Skeletal muscle satellite cell (primary cell): ENCODE measurements around the gene MED10.

Source experiments
- H3K27me3 ChIP-seq: 2 replicates; pipeline ENCODE4 v1.7.0; 2013; ENCODE audit warnings: low read length; ENCODE audit not compliant: control insufficient read depth, insufficient read depth
- H3K36me3 ChIP-seq: 2 replicates; pipeline ENCODE4 v1.7.0; 2013; ENCODE audit warnings: mild to moderate bottlenecking, control low read depth, low read length; ENCODE audit not compliant: insufficient read depth
- H3K4me1 ChIP-seq: 2 replicates; pipeline ENCODE4 v1.7.0; 2013; ENCODE audit warnings: low read length; ENCODE audit not compliant: control insufficient read depth, insufficient read depth
- H3K4me2 ChIP-seq: 2 replicates; pipeline ENCODE4 v1.7.0; 2013; ENCODE audit warnings: mild to moderate bottlenecking, low read length
- H3K4me3 ChIP-seq: 2 replicates; pipeline ENCODE4 v1.7.0; 2013; ENCODE audit warnings: low read length
- H3K9ac ChIP-seq: 2 replicates; pipeline ENCODE4 v1.7.0; 2013; ENCODE audit warnings: mild to moderate bottlenecking, low read depth, low read length, moderate library complexity
- H3K9me3 ChIP-seq: replicated peaks from 2 replicates; pipeline ENCODE4 v1.7.0; 2013; ENCODE audit warnings: mild to moderate bottlenecking, control low read depth, low read length

The MED10 gene

DNA sequence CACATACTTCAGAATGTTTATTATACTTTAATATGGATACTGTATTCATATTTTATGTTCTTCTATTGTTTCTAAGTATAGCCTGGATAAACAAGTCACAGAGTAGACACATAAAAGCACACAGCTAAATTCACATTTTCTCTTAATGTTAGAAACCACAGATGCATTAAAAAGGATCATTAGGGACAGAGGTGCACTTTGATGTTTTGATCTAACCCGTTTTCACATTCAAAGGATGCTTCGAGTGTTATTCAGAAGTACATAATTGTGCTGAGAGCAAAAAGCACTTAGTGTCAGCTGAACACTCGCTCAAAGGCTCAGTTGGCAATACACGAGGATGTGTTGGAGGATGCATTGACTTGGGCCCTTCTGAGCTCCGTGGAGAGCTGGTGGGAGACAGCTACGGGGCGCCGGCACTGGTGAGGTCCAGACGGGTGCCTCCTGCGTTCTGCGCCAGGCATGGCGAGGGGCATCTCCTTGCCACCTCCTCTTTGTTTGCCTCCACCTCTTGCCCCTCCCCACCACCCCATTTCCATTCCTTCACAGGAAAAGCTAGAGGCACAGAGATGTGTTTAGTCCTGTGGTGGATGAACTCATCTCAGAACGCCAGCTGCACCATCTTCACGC, 35.5 kb downstream of the MED10 start:
- no peaks in the 10 kb centered on the region for H3K9me3 ChIP-seq
- no peaks in the 10 kb centered on the region for H3K27me3 ChIP-seq
- no peak overlapping the region for H3K4me2 ChIP-seq
- no peak overlapping the region for H3K4me3 ChIP-seq
- H3K4me1 ChIP-seq = no peaks in the 10 kb centered on the region
- no peaks in the 10 kb centered on the region for H3K36me3 ChIP-seq
- no peak overlapping the region for H3K9ac ChIP-seq

DNA sequence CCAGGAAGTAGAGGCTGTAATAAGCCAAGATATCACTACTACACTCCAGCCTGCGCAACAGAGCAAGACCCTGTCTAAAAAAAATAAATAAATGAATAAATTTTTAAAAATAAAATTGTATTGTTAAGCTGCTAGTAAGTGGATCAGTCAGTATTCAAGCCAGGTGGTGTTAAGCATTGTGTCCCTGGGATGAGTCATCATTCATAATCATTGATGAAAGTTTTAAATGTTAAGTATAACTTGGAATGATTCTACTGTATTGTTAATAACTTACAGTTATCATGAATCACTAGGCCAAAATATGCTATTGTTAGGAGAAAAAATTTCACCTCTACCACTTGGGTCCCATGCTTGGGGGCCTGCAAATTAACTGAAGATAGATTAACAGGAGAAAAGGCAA, 38.2 kb downstream of the MED10 start:
- Histone ChIP-seq H3K4me1 (no peaks in the 10 kb centered on the region), H3K4me3 (no peak overlapping the region), H3K27me3 (no peaks in the 10 kb centered on the region), H3K9me3 (no peaks in the 10 kb centered on the region), H3K4me2 (no peak overlapping the region), H3K9ac (no peak overlapping the region), H3K36me3 (no peaks in the 10 kb centered on the region)

DNA sequence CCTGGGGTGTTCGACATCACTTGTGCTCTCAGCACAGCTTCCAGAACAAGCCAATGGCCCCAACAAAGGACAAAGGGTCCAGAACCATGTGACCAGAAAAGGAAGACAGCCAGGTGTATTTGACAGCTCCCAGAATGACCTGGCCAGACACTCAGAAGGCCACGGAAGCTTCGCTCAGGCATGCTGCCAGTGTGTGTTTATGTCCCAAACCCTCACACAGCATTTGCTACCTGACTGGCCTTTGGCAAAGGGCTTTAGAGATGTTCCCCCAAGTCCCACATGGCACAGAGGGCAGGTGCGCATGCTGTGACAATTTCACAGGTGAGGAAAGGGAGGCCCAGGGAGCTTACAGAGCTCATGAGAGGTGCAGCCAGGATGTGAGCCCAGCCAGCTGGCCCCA, 39.5 kb downstream of the MED10 start:
- H3K4me2 ChIP-seq = no peak overlapping the region
- no peak overlapping the region for H3K4me3 ChIP-seq
- H3K9me3 ChIP-seq = no peaks in the 10 kb centered on the region
- no peaks in the 10 kb centered on the region for H3K27me3 ChIP-seq
- no peak overlapping the region for H3K9ac ChIP-seq
- H3K36me3 ChIP-seq = no peaks in the 10 kb centered on the region
- no peaks in the 10 kb centered on the region for H3K4me1 ChIP-seq

DNA sequence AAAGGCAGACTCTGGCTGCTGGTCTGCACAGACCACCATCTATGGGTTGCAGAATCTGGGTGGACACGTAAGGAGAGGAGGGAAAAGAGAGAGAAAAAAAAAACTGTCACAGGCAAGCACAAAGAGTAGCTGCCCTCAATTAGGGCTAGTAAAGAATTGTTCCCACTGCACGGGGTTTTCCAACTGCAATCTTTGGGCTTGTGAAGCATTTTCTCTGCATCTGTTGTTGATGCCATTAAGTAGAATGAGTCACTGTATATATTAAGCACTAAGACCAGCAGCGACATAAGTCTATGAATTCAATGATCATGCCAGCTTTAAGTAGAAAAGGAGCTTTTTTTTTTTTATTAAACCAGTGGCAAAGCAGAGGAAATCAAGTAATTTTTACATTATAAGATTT, 40.2 kb downstream of the MED10 start:
- no peaks in the 10 kb centered on the region for H3K27me3 ChIP-seq
- no peak overlapping the region for H3K9ac ChIP-seq
- H3K4me1 ChIP-seq = no peaks in the 10 kb centered on the region
- H3K9me3 ChIP-seq = no peaks in the 10 kb centered on the region
- no peak overlapping the region for H3K4me3 ChIP-seq
- H3K36me3 ChIP-seq = no peaks in the 10 kb centered on the region
- no peak overlapping the region for H3K4me2 ChIP-seq

DNA sequence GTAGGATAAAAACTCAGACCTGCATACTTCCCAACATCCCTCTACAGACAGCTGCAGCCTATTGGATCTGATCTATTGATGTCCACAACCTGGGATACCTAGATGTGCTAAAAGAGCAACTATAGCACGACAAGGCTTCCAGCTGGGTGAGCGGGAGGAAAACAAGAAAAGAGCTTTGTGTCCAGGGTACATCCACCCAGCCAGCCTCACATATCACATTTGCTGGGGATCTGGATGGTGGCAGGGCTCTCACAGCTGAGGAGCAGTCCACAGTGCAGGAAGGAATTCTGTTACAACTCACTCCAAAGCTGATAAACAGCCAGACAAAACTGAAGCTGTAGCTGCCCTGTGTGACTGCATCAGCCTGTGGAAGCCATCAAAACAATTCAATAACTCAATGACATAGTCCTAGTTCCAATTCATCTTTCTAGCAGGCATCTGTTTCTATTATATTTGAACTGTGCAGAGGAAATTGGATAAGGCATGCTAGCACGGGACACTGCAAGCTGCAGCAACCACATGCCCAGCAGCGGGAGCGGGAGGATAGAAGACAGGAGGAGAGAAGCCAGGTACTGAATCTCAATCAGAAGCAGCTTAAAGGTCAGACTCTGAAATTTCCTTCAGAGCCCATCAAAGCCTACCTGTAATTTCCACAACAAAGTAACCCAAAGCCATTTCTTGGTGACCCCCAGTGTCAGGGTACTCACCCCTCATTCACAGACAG, 45.0 kb downstream of the MED10 start:
- H3K27me3 ChIP-seq = no peaks in the 10 kb centered on the region
- H3K9ac ChIP-seq = no peak overlapping the region
- H3K4me2 ChIP-seq = no peak overlapping the region
- no peaks in the 10 kb centered on the region for H3K9me3 ChIP-seq
- H3K4me1 ChIP-seq = no peaks in the 10 kb centered on the region
- no peaks in the 10 kb centered on the region for H3K36me3 ChIP-seq
- H3K4me3 ChIP-seq = no peak overlapping the region

DNA sequence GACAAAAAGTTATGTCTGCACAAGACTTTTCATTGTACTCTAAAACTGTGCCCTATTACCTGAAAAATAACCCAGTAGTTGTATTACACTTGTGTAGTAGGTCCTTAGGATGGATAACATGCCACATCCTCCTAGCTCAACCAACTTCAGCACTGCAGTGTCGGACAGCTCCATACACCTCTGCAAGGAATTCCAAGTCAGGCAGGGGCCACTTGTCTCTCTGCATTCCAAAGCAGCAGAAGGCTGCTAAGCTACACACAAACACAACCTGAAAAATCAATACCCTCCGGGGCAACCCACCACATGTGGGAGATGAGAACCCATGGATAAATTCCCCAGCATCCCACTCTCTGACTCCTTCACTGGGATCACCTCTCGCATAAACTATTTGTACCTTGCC, 50.2 kb downstream of the MED10 start:
- no peaks in the 10 kb centered on the region for H3K27me3 ChIP-seq
- no peak overlapping the region for H3K4me3 ChIP-seq
- H3K9ac ChIP-seq = no peak overlapping the region
- no peaks in the 10 kb centered on the region for H3K36me3 ChIP-seq
- no peaks in the 10 kb centered on the region for H3K9me3 ChIP-seq
- no peaks in the 10 kb centered on the region for H3K4me1 ChIP-seq
- H3K4me2 ChIP-seq = no peak overlapping the region

DNA sequence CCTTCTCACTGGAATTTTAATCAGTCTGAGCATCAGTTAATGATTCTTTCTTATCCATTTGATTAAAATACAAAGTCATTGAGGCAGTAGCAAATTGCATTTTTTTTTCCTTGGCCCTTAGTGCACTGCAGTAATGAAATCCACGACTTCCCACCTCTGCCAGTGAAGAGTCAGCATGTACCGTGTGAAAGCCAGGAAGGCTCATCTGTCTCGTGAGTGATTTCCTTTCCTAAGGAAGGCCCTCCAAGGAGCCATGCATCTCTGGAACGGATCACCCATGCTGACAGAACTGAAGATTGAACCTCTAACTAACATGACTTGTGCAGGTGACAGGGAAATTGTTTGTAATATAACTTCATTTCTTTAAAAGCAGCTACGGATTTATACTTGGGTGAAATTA, 51.6 kb downstream of the MED10 start:
- Histone ChIP-seq H3K27me3 (no peaks in the 10 kb centered on the region), H3K4me1 (no peaks in the 10 kb centered on the region), H3K36me3 (no peaks in the 10 kb centered on the region), H3K9ac (no peak overlapping the region), H3K4me3 (no peak overlapping the region), H3K4me2 (no peak overlapping the region), H3K9me3 (no peaks in the 10 kb centered on the region)

DNA sequence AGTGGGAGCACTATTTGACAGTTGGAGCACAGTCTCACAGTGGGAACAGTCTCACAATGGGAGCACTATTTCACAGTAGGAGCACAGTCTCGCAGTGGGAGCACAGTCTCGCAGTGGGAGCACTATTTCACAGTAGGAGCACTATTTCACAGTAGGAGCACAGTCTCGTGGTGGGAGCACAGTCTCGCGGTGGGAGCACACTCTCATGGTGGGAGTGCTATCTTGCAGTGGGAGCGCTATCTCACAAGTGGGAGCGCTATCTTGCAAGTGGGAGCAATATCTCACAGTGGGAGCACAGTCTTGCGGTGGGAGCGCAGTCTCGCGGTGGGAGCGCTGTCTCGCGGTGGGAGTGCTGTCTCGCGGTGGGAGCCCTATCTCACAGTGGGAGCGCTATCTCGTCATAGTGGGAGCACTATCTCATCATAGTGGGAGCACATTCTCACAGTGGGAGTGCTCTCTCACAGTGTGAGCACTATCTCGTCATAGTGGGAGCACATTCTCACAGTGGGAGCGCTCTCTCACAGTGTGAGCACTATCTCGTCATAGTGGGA, 56.1 kb downstream of the MED10 start:
- Histone ChIP-seq H3K27me3 (no peaks in the 10 kb centered on the region), H3K4me3 (no peak overlapping the region), H3K9ac (no peak overlapping the region), H3K36me3 (no peaks in the 10 kb centered on the region), H3K4me2 (no peak overlapping the region), H3K9me3 (no peaks in the 10 kb centered on the region), H3K4me1 (no peaks in the 10 kb centered on the region)
